Body of pancreas (tissue), 4 donors: ENCODE data around the gene TTLL9.
"Not testable (repeated sequence)": the region's sequence is repeated elsewhere in the genome, so short reads cannot be mapped to it uniquely, and the experiment has no call there.

Experiments used
- CTCF ChIP-seq, 7 experiments: fragments of 450-650 bp in 4 of 7; fragments of 200-600 bp in 3 of 7; sonication (generic) in 3 of 7; IDR thresholded peaks; one replicate each; pipeline ENCODE4 v1.5.1; 2016 to 2019; ENCODE audit warnings: antibody characterized with exemption in 7 of 7
- POLR2A ChIP-seq, 3 donors: fragments of 450-650 bp; IDR thresholded peaks; one replicate each; pipeline ENCODE4 v1.6.1; 2016; ENCODE audit warnings: antibody characterized with exemption in 3 of 3, mild to moderate bottlenecking in 2 of 3

GRCh38 chr20:31917962-31918412, 47.6 kb downstream of the TTLL9 start:
- TF ChIP-seq CTCF, POLR2A (IDR thresholded peaks at IDR 0.05): not testable (repeated sequence)
